Hematopoietic multipotent progenitor cell treated with erythropoietin and hydrocortisone succinate and interleukin-3 and kit ligand, for 15 days (in vitro differentiated cells): ENCODE results near the gene LAMB2.
A peak's percentile ranks its signal among the peaks of the same experiment; 100 is the strongest.

Source experiments
- DNase-seq: peaks from one replicate; pipeline ENCODE4 v3.0.0-alpha.2; 2015; ENCODE audit warnings: low spot score

Gene LAMB2

GRCh38 chr3:49120438-49121131, 12.3 kb downstream of the LAMB2 start, which contains the start of gene USP19:
Gene USP19, minus strand, starts transcription at chr3:49120823. Its CDS starts 1,678 bp downstream, at chr3:49119145.
- peak; percentile 93 for DNase-seq

DNA sequence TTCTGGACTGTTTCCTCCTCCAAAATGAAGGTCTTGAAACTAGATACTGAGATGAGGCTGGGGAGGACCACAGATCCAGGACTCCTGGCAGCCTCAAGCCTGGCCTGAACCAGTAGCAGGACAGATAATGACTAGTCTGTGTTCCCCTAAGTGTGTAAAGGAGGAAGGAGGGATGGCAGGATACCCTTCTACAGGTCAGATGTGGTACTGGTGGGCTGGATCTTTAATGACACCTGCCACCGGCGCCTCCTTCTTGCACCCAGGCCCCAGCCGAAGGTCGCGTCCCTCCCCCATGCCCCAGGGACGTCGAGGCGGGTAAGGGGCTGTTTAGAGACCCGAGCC, 12.8 kb downstream of the LAMB2 start:
- DNase-seq = peak; percentile 24

GRCh38 chr3:49119439-49119838, 13.4 kb downstream of the LAMB2 start:
- DNase-seq = no peak

DNA sequence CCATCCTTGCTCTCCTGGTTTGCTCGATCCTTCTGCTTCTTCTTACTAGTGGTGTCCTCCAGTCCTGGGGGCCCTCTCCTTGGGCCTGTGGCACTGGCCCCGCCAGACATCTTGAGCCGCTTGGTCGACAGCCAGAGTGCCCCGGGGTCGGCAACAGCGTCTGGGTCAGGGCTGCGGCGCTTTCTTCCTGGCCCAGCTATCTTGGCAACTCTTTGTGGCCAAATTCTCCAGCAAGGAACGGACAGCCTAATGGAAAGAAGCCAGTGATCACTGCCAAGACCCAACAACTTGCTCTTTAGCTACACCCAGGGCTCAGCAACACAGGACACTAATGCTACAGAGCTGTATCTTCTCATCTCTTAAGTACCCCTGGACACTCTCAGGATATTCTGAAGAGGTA, 13.8 kb downstream of the LAMB2 start:
- no peak for DNase-seq

DNA sequence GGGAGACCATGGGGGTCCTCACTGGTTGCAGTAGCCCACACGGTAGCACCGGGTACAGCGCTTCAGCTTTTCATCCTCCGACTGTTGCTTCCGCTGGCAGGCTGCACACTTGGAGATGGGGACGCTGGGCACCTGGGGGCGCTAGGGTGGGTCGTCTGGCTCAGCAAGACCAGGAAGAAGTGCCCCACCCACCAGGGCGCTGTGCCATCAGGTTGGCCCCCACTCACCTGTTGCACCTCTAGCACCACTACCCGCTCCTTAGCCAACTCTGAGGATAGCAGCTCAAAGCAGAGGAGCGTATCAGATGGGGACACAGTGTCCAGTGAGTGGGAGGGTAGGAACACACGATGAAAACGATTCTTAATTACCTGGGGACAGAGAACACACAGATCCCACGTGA, 20.6 kb downstream of the LAMB2 start:
- DNase-seq = no peak

DNA sequence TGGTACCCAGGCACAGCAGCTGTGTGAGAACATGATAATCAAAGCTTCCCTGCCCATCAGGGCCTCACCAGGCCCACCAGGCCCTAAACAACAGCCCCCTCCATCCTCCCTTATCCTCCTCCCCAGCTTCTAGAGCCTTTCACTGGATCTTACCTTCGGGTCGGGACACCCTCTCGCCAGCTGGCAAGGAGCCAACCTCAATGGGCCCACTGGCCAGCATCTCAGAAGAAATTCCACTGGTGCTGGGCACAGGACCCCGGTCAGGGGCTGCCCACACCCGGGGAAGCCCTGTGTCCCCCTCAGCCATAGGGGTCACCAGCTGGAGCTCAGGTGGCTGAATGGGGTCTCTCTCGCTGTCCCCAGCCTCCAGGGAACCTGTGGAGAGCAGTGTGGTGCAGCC, 21.5 kb downstream of the LAMB2 start:
- DNase-seq = no peak

GRCh38 chr3:49110780-49111179, 22.1 kb downstream of the LAMB2 start:
- DNase-seq = no peak

DNA sequence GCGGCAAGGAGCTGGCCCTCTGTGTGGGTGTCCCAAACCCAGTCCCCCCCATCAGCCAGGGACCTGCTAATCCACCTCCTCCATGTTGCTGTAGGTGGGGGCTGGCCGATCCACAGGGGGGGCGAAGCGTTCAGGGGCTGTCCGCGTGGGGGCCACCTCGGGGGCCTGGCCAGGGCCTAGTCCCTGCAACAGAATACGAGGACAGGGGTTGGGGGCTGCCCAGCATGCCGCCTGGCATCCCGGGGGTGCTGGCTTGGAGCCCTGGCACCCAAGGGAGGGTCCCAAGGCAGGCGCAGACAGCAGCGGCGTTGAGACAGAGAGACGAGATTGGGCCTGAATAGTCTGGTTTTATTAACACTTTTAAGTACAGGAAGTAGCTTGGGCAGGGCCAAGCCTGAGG, 24.5 kb downstream of the LAMB2 start:
- DNase-seq = no peak

- peak; percentile 90 for DNase-seq
These were observed 28.2 kb downstream of the LAMB2 start, which contains the start of gene QARS1 for GRCh38 chr3:49104427-49105291. Gene QARS1, minus strand, starts transcription at chr3:49104757. Its CDS starts 24 bp downstream, at chr3:49104733.

GRCh38 chr3:49104052-49104426, 28.8 kb downstream of the LAMB2 start:
- DNase-seq = no peak

DNA sequence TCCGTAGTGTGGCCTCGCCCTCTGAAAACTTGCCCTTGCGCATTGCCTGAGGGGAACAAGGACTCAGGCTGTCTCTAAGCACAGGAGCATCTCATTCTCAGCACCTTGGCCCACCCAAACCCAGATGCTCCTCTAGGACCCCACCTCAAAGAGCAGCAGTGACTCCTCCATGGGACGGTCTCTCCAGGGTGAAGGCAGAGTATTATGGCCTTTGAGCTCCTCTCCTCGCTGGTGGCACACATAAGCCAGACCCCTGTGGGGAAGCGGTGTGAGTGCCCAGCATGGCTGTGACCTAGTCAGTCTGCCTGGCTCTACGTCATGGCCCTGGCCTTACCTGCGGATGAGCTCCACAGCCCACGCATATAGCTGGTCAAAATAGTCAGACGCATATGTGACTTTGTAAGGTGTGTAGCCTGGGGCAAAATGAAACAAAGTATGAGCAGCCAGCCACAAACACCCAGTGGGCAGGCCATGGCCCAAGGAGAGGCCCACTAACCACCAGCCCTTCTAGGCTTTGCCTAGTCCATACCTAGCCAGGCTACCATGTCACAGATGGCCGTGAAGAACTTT, 32.7 kb downstream of the LAMB2 start:
- DNase-seq = no peak

DNA sequence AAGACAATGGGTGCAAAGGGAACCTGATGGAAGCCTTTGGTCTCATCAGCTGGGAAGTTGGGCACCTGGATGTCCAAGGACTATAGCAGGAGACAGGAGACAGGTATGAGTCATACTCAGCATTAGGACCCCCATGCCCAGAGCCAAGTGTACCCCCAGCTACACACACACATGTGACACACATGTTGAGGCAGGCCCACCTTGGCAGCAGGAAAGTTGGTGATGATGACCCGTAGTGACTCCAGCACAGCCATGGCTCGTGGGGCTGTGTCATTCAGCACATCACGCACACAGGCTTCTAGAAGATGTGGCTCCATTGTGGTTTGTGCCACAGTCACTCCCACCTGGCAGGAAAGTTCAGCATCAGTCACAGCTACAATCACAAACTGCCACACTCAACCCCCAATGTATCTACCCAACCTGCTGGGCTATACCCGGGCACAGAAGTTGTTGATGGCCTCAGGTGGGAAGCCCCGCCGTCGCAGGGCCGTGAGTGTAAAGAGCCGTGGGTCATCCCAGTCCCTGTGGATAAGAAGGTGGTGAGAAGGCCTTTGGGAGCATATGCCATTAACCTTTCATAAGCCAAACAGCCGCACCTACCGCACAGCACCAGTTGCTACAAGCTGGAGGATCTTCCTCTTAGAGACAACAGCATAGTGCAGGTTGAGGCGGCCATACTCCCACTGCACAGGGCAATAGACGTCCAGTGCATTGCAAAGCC, 33.8 kb downstream of the LAMB2 start:
- DNase-seq = no peak

GRCh38 chr3:49098429-49098828, 34.4 kb downstream of the LAMB2 start:
- DNase-seq = peak; percentile 44

DNA sequence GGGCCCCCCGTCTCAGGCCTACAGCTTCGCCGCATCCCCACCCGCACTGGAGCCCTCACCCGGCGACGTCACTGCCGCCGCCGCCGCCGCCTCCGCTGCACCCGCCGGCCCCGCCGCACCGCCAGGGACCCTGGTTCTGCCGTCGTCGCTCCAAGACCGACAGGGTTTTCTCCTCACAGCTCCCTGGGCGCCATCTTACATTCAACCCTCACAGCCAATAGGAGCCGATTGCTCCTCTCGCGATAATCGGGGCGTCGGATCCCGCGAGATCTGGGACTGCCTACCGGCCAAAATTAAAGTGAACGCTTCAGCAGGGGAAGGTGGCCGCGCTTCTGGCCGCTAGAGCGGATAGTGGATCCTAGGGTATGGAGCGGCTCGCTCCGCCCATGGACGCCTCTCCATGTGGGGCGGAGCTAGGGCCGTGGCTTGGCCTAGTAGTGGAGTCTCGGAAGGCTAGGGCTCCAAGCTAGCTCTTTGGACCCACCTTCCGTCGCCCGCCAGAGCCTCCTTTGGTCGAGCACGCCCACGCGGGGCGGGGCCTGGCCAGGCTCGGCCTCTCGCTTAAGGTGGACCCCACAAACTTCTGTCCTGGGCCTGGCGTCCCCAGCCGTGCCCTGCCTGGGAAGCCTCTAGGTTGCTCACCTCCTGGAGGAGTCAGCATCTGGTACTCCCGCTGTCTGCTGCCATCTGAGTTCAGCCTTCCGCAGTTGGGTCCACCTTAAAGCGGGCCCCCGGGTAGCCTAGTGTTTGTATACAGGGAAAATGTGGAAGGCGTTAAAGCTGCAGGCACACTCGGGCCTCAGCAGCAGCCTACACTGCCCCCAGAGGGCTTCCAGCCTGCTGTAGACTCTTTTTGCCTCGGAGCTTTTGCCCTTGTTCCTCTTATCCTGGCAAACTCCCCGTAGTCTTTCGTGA, 38.7 kb downstream of the LAMB2 start, which contains the start of gene QRICH1:
Gene QRICH1 (minus strand): TSS at position 219 of the 915 bp plus-strand sequence. CDS start 17,054 bp downstream, outside the sequence.
- peak; percentile 99 for DNase-seq

- peak; percentile 80 for DNase-seq
These were observed 39.7 kb downstream of the LAMB2 start for GRCh38 chr3:49092938-49093852.

- DNase-seq = no peak
These were observed 51.4 kb downstream of the LAMB2 start for GRCh38 chr3:49081429-49081828.

DNA sequence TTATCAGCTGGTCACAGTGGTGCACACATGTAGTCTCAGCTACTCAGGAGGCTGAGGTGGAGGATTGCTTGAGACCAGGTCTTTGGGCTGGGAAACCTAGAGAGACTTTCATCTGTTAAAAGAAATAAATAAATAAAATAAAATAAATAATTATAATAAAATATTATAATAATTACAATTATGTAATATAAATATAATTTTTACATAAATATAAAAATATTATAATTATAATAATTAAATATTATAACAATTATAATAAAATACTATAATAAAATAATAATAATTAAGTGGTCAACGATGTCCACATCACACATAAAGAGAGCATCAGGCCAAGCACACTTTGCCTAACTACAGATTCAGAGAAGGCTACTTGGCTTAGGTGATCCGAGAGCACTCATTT, 53.6 kb downstream of the LAMB2 start:
- DNase-seq = no peak

- no peak for DNase-seq
These were observed 56.2 kb downstream of the LAMB2 start for GRCh38 chr3:49076646-49077045.

- no peak for DNase-seq
These were observed 56.7 kb downstream of the LAMB2 start for GRCh38 chr3:49076116-49076515.
